Retina (tissue), 1 donor: ENCODE measurements around the gene CMC1.
"Not testable (repeated sequence)": the region's sequence is repeated elsewhere in the genome, so short reads cannot be mapped to it uniquely, and the experiment has no call there.

Experiments used
- DNase-seq: peaks from one replicate; pipeline ENCODE4 v3.0.0-alpha.2; 2016

CMC1 gene

GRCh38 chr3:28241221-28242160, at the start of gene CMC1:
Gene CMC1 (plus strand): TSS chr3:28241619. CDS start chr3:28241794, 175 bp downstream.
- peak; percentile 94 for DNase-seq

- DNase-seq = no peak
Observed at GRCh38 chr3:28198161-28198560, 43.3 kb upstream of the CMC1 start.

- no peak for DNase-seq
Observed at GRCh38 chr3:28198974-28199373, 42.4 kb upstream of the CMC1 start.

- DNase-seq = not testable (repeated sequence)
Observed at GRCh38 chr3:28199643-28200042, 41.8 kb upstream of the CMC1 start.

GRCh38 chr3:28200366-28200848, 41.0 kb upstream of the CMC1 start:
- DNase-seq = peak; percentile 25

GRCh38 chr3:28206479-28206878, 34.9 kb upstream of the CMC1 start:
- no peak for DNase-seq

GRCh38 chr3:28207000-28207733, 34.3 kb upstream of the CMC1 start:
- DNase-seq = no peak

GRCh38 chr3:28210968-28211713, 30.3 kb upstream of the CMC1 start:
- no peak for DNase-seq

GRCh38 chr3:28212681-28213080, 28.7 kb upstream of the CMC1 start:
- no peak for DNase-seq

GRCh38 chr3:28215407-28215806, 26.0 kb upstream of the CMC1 start:
- DNase-seq = no peak

- no peak for DNase-seq
Observed at GRCh38 chr3:28218071-28218916, 23.1 kb upstream of the CMC1 start.

GRCh38 chr3:28218917-28219198, 22.6 kb upstream of the CMC1 start:
- DNase-seq = no peak

- DNase-seq = no peak
Observed at GRCh38 chr3:28224430-28224829, 17.0 kb upstream of the CMC1 start.

- DNase-seq = no peak
Observed at GRCh38 chr3:28226020-28226419, 15.4 kb upstream of the CMC1 start.

GRCh38 chr3:28228623-28229022, 12.8 kb upstream of the CMC1 start:
- DNase-seq = no peak

- DNase-seq = no peak
Observed at GRCh38 chr3:28232659-28233058, 8.8 kb upstream of the CMC1 start.

- DNase-seq = no peak
Observed at GRCh38 chr3:28234454-28234853, 7.0 kb upstream of the CMC1 start.

GRCh38 chr3:28239108-28239507, 2.3 kb upstream of the CMC1 start:
- no peak for DNase-seq

- DNase-seq = peak; percentile 46
Observed at GRCh38 chr3:28240441-28240840, 978 bp upstream of the CMC1 start.

- DNase-seq = no peak
Observed at GRCh38 chr3:28242519-28242918, 1.1 kb downstream of the CMC1 start.

GRCh38 chr3:28243424-28244106, 2.1 kb downstream of the CMC1 start:
- no peak for DNase-seq

GRCh38 chr3:28244491-28244890, 3.1 kb downstream of the CMC1 start:
- no peak for DNase-seq
